HepG2 (cell line): Measurements from ENCODE around the gene ZBED1. TPM values are rescaled to one million over a fixed set of nuclear protein-coding genes. Genes with fewer than 3 reads are reported as not detected.

Experiments
- ATAC-seq: fragments of 200-7000 bp; cut with Tn5 transposase; 3 replicates; pipeline ENCODE4 v1.9.1; 2020; ENCODE audit warnings: mild to moderate bottlenecking, moderate library complexity
- BruUV-seq: library from RNA; stranded (reverse); fragments of 400-500 nt; replicated peaks from 2 replicates; lab custom pipeline; 2021; lab: Mats Ljungman, UMichigan
- CTCF ChIA-PET: fragments of 300-600 bp; formaldehyde crosslinking; extraction: SDS; loops from one replicate; lab custom pipeline; 2021; ENCODE audit warnings: low total read pairs, inconsistent platforms, low intra/inter-chr PET ratio; lab: Yijun Ruan, JAX
- POLR2A ChIA-PET: fragments of 350-600 bp; sonication (Branson Sonifier 250); formaldehyde crosslinking; loops from one replicate; lab custom pipeline; 2020; ENCODE audit warnings: antibody characterized with exemption, inconsistent platforms; lab: Yijun Ruan, JAX
- DNase-seq: peaks from one replicate; pipeline ENCODE4 v3.0.0-alpha.2; 2015; ENCODE audit warnings: low spot score
- FAIRE-seq: peaks from 3 replicates; lab custom pipeline; 2011; peaks lifted over from hg19 to GRCh38; lab: Jason Lieb, UNC
- H2AFZ ChIP-seq: one replicate; pipeline ENCODE4 v1.6.1; 2011; ENCODE audit warnings: low read length, inconsistent platforms
- H3K27ac ChIP-seq: fragments of 300-600 bp; 3 replicates; pipeline ENCODE4 v1.8.0; 2011; ENCODE audit warnings: mixed run types, mild to moderate bottlenecking, mixed read lengths, low read length, inconsistent platforms; ENCODE audit not compliant: insufficient read depth; ENCODE audit errors: extremely low read length
- H3K27me3 ChIP-seq, 2 experiments: fragments of 200-600 bp in 1 of 2; 2 replicates in 1 of 2; 3 replicates in 1 of 2; pipeline versions ENCODE4 v1.6.0 to v1.8.0; 2011; ENCODE audit warnings: low read length in 2 of 2, mild to moderate bottlenecking in 2 of 2, moderate library complexity in 2 of 2, inconsistent platforms in 1 of 2; ENCODE audit not compliant: insufficient read depth in 2 of 2, control insufficient read depth in 1 of 2
- H3K36me3 ChIP-seq, 2 experiments: fragments of 200-600 bp in 1 of 2; replicated peaks in 1 of 2; 2 replicates in 1 of 2; 3 replicates in 1 of 2; pipeline versions ENCODE4 v1.5.1 to v1.8.0; 2011; ENCODE audit warnings: low read length in 2 of 2, inconsistent platforms in 1 of 2; ENCODE audit not compliant: insufficient read depth in 2 of 2, control insufficient read depth in 1 of 2
- H3K4me1 ChIP-seq: 2 replicates; pipeline ENCODE4 v1.5.1; 2012; ENCODE audit warnings: low read length, inconsistent platforms; ENCODE audit not compliant: insufficient read depth
- H3K4me2 ChIP-seq: 2 replicates; pipeline ENCODE4 v1.6.0; 2011; ENCODE audit warnings: low read depth, low read length, inconsistent platforms
- H3K4me3 ChIP-seq, 3 experiments: fragments of 200-600 bp in 1 of 3; sonication (generic), shearing (Covaris generic) in 1 of 3; replicated peaks in 1 of 3; 2 replicates each; pipeline ENCODE4 v1.5.1; 2011 to 2016; ENCODE audit warnings: low read length in 3 of 3, inconsistent platforms in 2 of 3, low read depth in 2 of 3, mild to moderate bottlenecking in 2 of 3, control low read depth in 1 of 3, mixed read lengths in 1 of 3; ENCODE audit not compliant: insufficient read depth in 1 of 3
- H3K79me2 ChIP-seq: one replicate; pipeline ENCODE4 v1.6.1; 2011; ENCODE audit warnings: low read length, inconsistent platforms; ENCODE audit not compliant: insufficient read depth
- H3K9ac ChIP-seq: 2 replicates; pipeline ENCODE4 v1.6.0; 2011; ENCODE audit warnings: mild to moderate bottlenecking, low read depth, low read length, inconsistent platforms; ENCODE audit not compliant: insufficient read depth
- H3K9me3 ChIP-seq: 2 replicates; pipeline ENCODE4 v1.5.1; 2012; ENCODE audit warnings: mild to moderate bottlenecking, low read length
- H4K20me1 ChIP-seq: 2 replicates; pipeline ENCODE4 v1.6.0; 2011; ENCODE audit warnings: inconsistent platforms, mild to moderate bottlenecking, low read length, moderate library complexity; ENCODE audit not compliant: insufficient read depth
- ARHGAP35 ChIP-seq: sonication (generic); formaldehyde crosslinking; IDR thresholded peaks from 2 replicates; pipeline ENCODE4 v1.9.0; 2022; ENCODE audit warnings: mild to moderate bottlenecking, inconsistent platforms, moderate library complexity, missing genetic modification reagents, borderline replicate concordance
- FOXO4 ChIP-seq: sonication (generic); formaldehyde crosslinking; conservative IDR thresholded peaks from 2 replicates; pipeline ENCODE4 v1.8.1; 2023; ENCODE audit warnings: missing genetic modification reagents
- HBP1 ChIP-seq: IDR thresholded peaks from 2 replicates; pipeline ENCODE4 v1.6.1; 2016; ENCODE audit warnings: low read depth, control low read depth
- MXD3 ChIP-seq: IDR thresholded peaks from 2 replicates; pipeline ENCODE4 v1.6.1; 2016; ENCODE audit warnings: mild to moderate bottlenecking, missing biosample characterization, missing genetic modification reagents
- NRL ChIP-seq: sonication (generic); formaldehyde crosslinking; IDR thresholded peaks from 2 replicates; pipeline ENCODE4 v1.5.0; 2020; ENCODE audit warnings: missing genetic modification reagents, mild to moderate bottlenecking, moderate library complexity, borderline replicate concordance
- RBM39 ChIP-seq: fragments of 200-400 bp; formaldehyde crosslinking; IDR thresholded peaks from one replicate; pipeline ENCODE4 v1.6.1; 2018; ENCODE audit warnings: antibody characterized with exemption, mild to moderate bottlenecking, low read depth, low read length; ENCODE audit not compliant: poor library complexity, severe bottlenecking
- REXO4 ChIP-seq: sonication (generic); formaldehyde crosslinking; IDR thresholded peaks from 2 replicates; pipeline ENCODE4 v1.8.0; 2022; ENCODE audit warnings: missing genetic modification reagents, mild to moderate bottlenecking, borderline replicate concordance
- SIX4 ChIP-seq: sonication (generic); formaldehyde crosslinking; IDR thresholded peaks from 2 replicates; pipeline ENCODE4 v1.4.0; 2020; ENCODE audit warnings: missing genetic modification reagents
- SMAD1 ChIP-seq: sonication (generic); formaldehyde crosslinking; IDR thresholded peaks from 2 replicates; pipeline ENCODE4 v1.4.0; 2020; ENCODE audit warnings: missing genetic modification reagents, low read depth, mild to moderate bottlenecking, borderline replicate concordance
- ZNF121 ChIP-seq: sonication (generic); formaldehyde crosslinking; IDR thresholded peaks from 2 replicates; pipeline ENCODE4 v1.5.0; 2020; ENCODE audit warnings: mild to moderate bottlenecking, missing genetic modification reagents
- ZNF235 ChIP-seq: sonication (generic); formaldehyde crosslinking; IDR thresholded peaks from 2 replicates; pipeline ENCODE4 v1.8.1; 2023; ENCODE audit warnings: mild to moderate bottlenecking, missing genetic modification reagents, borderline replicate concordance
- ZNF264 ChIP-seq: sonication (generic); formaldehyde crosslinking; IDR thresholded peaks from 2 replicates; pipeline ENCODE4 v1.4.0; 2020; ENCODE audit warnings: missing genetic modification reagents
- ZNF335 ChIP-seq: sonication (generic); formaldehyde crosslinking; IDR thresholded peaks from 2 replicates; pipeline ENCODE4 v1.4.0; 2020; ENCODE audit warnings: missing genetic modification reagents
- ZNF33B ChIP-seq: sonication (generic); formaldehyde crosslinking; IDR thresholded peaks from 2 replicates; pipeline ENCODE4 v1.5.1; 2020; ENCODE audit warnings: mild to moderate bottlenecking, missing genetic modification reagents
- ZNF598 ChIP-seq: sonication (generic); formaldehyde crosslinking; IDR thresholded peaks from 2 replicates; pipeline ENCODE4 v1.5.1; 2020; ENCODE audit warnings: mild to moderate bottlenecking, missing genetic modification reagents, borderline replicate concordance
- ZNF616 ChIP-seq: sonication (generic); formaldehyde crosslinking; IDR thresholded peaks from 2 replicates; pipeline ENCODE4 v1.5.0; 2020; ENCODE audit warnings: low read depth, mild to moderate bottlenecking, missing genetic modification reagents
- ZNF644 ChIP-seq: IDR thresholded peaks from 2 replicates; pipeline ENCODE4 v1.6.1; 2016; ENCODE audit warnings: low read depth
- WGBS: methylation state at CpG from one replicate; pipeline ENCODE4 v1.1.6; 2017; ENCODE audit warnings: low lambda C conversion rate; 5-methylcytosine and 5-hydroxymethylcytosine counted together
- in situ Hi-C: cut with HindIII; loops from 2 replicates; pipeline ENCODE4 v1.10.0; 2017; ENCODE audit warnings: low pct_unique_long_range_greater_than_20kb; ENCODE audit not compliant: extremely low pct_ligation_motif_present
- intact Hi-C: fragments of 100-400 bp; cut with micrococcal nuclease; formaldehyde crosslinking; loops from one replicate; pipeline ENCODE4 v1.10.0; 2022; ENCODE audit not compliant: unreplicated experiment
- polyA plus RNA-seq, 8 experiments: library from polyadenylated mRNA; depleted of rRNA in 3 of 8; stranded (reverse) in 7 of 8; unstranded in 1 of 8; fragments of >200 nt; fragmentation: Illumina TruSeq in 4 of 8; extraction: Trizol in 4 of 8; gene quantifications; 2 replicates each; pipeline versions ENCODE4 v1.2.1 to v1.2.3, GENCODE V29; 2011 to 2016; ENCODE audit warnings: low read depth in 4 of 8, missing spikeins in 1 of 8, mixed read lengths in 1 of 8; ENCODE audit not compliant: insufficient read depth in 1 of 8
- total RNA-seq, 5 experiments: library from RNA; depleted of rRNA; stranded (reverse); fragments of >200 nt; fragmentation: Illumina TruSeq; extraction: Trizol; gene quantifications; 2 replicates each; pipeline ENCODE4 v1.2.3, GENCODE V29; 2016; ENCODE audit warnings: low read depth in 1 of 5

Gene ZBED1
- total and polyA plus RNA-seq, 2 of the 13 experiments (the other 11 are each of a cell fraction or from before 2014, with no cell fraction given): 20.0 to 29.8 TPM

GRCh38 chrX:2513121-2513664 is 12.4 kb upstream of the ZBED1 start:
- no peak for TF ChIP-seq FOXO4
- peak; percentile 62; the same call in 1 of the 2 replicates for TF ChIP-seq ZNF121 (CRISPR knock-in tag)
- Histone ChIP-seq H3K27ac (no peak overlapping the region), H3K4me3 (no peak overlapping the region), H2AFZ (no peak overlapping the region), H3K4me2 (no peak overlapping the region), H3K36me3 (no peaks in the 10 kb centered on the region), H3K4me1 (no peaks in the 10 kb centered on the region), H3K9me3 (no peaks in the 10 kb centered on the region), H4K20me1 (no peaks in the 10 kb centered on the region), H3K27me3 (no peaks in the 10 kb centered on the region), H3K79me2 (no peaks in the 10 kb centered on the region), H3K9ac (no peak overlapping the region)
- in situ Hi-C loops (no loop called here), intact Hi-C loops (no loop called here)
- no TSS peak for BruUV-seq
- DNase-seq (no peak), ATAC-seq (no peak), FAIRE-seq (no peak)
- CTCF ChIA-PET: no interaction called here
- 8% methylated on average over 6 of the region's 6 CpGs for WGBS
- POLR2A ChIA-PET: no interaction called here

- intact Hi-C loops: no loop called here
- Histone ChIP-seq H3K79me2 (no peaks in the 10 kb centered on the region), H3K36me3 (no peaks in the 10 kb centered on the region), H3K9me3 (no peaks in the 10 kb centered on the region), H3K4me2 (no peak overlapping the region), H3K27me3 (no peaks in the 10 kb centered on the region), H3K4me3 (no peak overlapping the region), H4K20me1 (no peaks in the 10 kb centered on the region), H3K4me1 (no peaks in the 10 kb centered on the region), H2AFZ (no peak overlapping the region), H3K27ac (no peak overlapping the region), H3K9ac (no peak overlapping the region)
- in situ Hi-C loops: no loop called here
- no peak for DNase-seq
- no TSS peak for BruUV-seq
- no peak for FAIRE-seq
- ChIA-PET POLR2A (no interaction called here), CTCF (no interaction called here)
- ATAC-seq: no peak
- WGBS: 75% methylated on average over 8 of the region's 8 CpGs
- TF ChIP-seq ZNF644 (CRISPR knock-in tag): no peak
- TF ChIP-seq NRL (CRISPR knock-in tag): no peak
- TF ChIP-seq ZNF235 (CRISPR knock-in tag): no peak
- TF ChIP-seq ZNF33B: no peak
- no peak for TF ChIP-seq RBM39
- no peak for TF ChIP-seq ZNF335 (CRISPR knock-in tag)
- TF ChIP-seq HBP1 (CRISPR knock-in tag): no peak
- no peak for TF ChIP-seq REXO4
- TF ChIP-seq ZNF598 (CRISPR knock-in tag): no peak
- TF ChIP-seq ZNF264 (CRISPR knock-in tag): no peak
- TF ChIP-seq ZNF616 (CRISPR knock-in tag): no peak
- no peak for TF ChIP-seq SMAD1 (CRISPR knock-in tag)
- TF ChIP-seq SIX4 (CRISPR knock-in tag): no peak
- no peak for TF ChIP-seq ARHGAP35 (CRISPR knock-in tag)
- no peak for TF ChIP-seq MXD3 (CRISPR knock-in tag)
These were observed 11.7 kb upstream of the ZBED1 start for GRCh38 chrX:2512501-2512900.
